Measurements from ENCODE around the gene PSMC5.

The PSMC5 gene

DNA sequence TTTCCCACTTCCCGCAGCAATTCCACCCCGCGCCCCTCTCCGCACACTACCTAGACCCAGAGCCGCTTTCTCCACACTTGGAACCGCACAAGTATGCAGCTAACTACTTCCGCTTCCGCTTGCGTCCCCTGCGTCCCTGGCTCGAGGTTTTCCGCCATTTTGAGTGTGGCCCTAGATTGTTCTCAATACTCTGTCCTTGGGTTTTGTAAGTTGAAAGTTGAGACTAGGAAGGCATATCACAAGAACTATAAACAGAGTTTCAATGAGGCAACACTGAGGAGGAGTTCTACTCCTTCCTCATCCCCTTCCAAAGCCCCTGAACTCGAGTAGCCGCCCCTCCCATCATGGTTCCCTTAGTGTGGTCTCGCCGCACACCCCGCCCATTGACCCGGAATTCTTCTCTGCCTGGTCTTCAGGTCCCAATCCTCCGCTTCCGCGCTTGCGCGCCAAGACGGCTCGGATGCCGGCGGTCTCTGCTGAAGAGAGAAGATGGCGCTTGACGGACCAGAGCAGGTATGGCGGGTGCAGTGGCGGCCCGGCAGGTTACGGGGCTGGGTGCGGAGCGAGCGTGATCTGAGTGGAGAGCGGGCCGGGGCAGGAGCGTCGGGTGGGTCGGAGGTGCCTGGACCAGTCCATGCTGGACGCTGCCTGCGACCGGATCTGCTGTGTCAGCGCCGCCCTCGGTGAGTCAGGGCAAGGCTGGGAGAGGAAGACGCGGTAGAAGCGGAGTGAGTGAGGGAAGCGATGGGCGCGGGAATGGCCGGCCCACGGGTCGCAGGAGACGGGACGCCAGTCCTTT, at the start of gene PSMC5, which contains the start of gene FTSJ3:
Gene PSMC5, plus strand, starts transcription at position 430 of the 799 bp plus-strand sequence. Its CDS starts 60 bp downstream, at position 490.
Gene FTSJ3, minus strand, starts transcription at position 662 of the 799 bp plus-strand sequence. CDS start 761 bp downstream, outside the sequence.
- TF ChIP-seq, protein P1, sequence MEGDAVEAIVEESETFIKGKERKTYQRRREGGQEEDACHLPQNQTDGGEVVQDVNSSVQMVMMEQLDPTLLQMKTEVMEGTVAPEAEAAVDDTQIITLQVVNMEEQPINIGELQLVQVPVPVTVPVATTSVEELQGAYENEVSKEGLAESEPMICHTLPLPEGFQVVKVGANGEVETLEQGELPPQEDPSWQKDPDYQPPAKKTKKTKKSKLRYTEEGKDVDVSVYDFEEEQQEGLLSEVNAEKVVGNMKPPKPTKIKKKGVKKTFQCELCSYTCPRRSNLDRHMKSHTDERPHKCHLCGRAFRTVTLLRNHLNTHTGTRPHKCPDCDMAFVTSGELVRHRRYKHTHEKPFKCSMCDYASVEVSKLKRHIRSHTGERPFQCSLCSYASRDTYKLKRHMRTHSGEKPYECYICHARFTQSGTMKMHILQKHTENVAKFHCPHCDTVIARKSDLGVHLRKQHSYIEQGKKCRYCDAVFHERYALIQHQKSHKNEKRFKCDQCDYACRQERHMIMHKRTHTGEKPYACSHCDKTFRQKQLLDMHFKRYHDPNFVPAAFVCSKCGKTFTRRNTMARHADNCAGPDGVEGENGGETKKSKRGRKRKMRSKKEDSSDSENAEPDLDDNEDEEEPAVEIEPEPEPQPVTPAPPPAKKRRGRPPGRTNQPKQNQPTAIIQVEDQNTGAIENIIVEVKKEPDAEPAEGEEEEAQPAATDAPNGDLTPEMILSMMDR (IDR thresholded peaks at IDR 0.05; ENCODE audit: low read depth, low read length) = peak; percentile 58
- peak; percentile 77 for DNase-seq (ENCODE audit: extremely low read depth, low read depth)

DNA sequence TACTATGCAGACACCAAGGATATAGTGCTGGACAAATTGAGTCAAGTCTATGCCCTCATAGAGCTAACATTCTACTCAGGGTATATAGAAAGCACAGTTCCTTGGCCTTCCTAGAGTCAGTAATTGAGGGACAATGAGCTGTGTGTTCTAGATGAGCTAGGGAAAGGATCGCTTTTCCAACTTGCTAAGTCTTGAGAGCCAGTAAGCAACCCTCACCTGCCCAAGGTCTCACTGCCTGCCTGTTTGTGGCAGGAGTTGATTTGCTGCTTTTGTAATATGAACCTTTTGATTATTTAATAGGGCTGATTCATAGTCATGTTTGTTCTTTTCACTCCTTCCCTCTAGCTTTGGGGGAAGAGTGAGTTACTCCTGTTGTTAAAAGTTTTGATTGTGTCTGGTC, 46.7 kb upstream of the PSMC5 start:
- TF ChIP-seq, protein P1 (IDR thresholded peaks at IDR 0.05; ENCODE audit: low read depth, low read length) = no peak
- DNase-seq (ENCODE audit: extremely low read depth, low read depth) = no peak

DNA sequence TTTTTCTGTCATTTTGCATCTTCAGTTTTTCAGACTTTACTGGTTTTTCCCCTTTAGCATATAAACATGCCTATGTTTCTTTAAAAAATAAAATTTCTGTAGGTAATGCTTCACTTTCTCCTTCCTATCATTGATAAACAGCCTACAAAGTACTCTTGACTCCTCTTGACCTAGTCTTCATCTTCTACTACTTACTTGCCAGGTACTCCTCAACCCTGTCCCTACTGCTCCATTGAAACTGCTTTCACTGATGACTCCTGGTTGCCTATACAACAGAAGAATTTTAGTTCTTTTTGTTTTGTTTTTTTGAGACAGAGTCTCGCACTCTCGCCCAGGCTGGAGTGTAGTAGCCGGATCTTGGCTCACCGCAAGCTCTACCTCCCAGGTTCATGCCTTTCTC, 46.3 kb upstream of the PSMC5 start:
- TF ChIP-seq, protein P1 (IDR thresholded peaks at IDR 0.05; ENCODE audit: low read depth, low read length) = no peak
- no peak for DNase-seq (ENCODE audit: extremely low read depth, low read depth)

DNA sequence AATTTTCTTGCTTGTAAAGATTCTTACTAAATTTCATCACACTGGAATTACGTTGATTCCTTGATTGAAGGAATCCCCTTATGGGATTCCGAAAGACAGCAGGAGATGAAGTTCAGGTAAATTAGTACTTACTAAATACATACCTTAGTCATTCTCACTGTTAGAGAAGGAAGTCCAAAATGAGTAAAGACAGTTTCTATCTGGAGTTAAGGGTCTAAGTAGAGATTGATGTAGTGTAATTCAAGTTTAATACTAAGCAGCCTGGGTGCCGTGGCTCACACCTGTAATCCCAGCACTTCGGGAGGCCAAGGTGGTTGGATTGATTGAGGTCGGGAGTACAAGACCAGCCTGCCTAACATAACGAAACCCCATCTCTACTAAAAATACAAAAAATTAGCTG, 43.7 kb upstream of the PSMC5 start:
- DNase-seq (ENCODE audit: extremely low read depth, low read depth) = no peak
- TF ChIP-seq, protein P1 (IDR thresholded peaks at IDR 0.05; ENCODE audit: low read depth, low read length) = no peak

DNA sequence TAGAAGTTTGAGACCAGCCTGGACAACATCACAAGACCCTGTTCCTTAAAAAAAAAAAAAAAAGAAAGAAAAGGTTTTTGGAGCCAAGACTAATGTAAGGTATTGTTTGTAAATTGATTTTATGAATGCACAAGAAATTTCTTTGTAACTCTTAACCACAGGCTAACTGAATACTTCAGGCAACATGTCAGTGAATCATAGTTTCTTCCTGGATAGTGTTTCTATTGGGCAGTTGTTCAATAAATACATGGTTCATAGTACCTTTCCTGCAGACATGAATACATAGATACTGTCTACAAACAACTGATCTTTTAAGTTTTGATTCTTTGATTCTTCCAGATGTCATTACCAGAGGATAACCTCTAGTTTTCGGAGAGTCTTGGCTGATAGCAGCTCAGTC, 41.7 kb upstream of the PSMC5 start:
- DNase-seq (ENCODE audit: extremely low read depth, low read depth) = no peak
- TF ChIP-seq, protein P1 (IDR thresholded peaks at IDR 0.05; ENCODE audit: low read depth, low read length) = no peak

DNA sequence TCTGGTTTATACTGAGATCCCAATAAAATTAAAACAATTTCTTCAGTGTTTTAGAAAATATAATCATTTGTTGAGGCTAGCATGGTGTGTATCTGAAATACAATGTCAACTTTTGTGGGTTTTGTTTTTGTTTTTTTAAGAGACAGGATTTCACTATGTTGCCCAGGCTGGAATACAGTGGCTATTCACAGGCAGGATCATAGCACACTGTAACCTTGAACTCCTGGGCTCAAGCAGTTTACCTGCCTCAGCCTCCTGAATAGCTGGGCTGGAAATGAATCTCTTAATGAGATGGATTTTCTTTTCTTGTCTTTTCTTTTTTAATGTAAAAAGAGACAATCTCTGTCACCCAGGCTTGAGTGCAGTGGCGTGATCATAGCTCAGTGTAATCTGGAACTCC, 41.1 kb upstream of the PSMC5 start:
- TF ChIP-seq, protein P1 (IDR thresholded peaks at IDR 0.05; ENCODE audit: low read depth, low read length) = no peak
- no peak for DNase-seq (ENCODE audit: extremely low read depth, low read depth)

DNA sequence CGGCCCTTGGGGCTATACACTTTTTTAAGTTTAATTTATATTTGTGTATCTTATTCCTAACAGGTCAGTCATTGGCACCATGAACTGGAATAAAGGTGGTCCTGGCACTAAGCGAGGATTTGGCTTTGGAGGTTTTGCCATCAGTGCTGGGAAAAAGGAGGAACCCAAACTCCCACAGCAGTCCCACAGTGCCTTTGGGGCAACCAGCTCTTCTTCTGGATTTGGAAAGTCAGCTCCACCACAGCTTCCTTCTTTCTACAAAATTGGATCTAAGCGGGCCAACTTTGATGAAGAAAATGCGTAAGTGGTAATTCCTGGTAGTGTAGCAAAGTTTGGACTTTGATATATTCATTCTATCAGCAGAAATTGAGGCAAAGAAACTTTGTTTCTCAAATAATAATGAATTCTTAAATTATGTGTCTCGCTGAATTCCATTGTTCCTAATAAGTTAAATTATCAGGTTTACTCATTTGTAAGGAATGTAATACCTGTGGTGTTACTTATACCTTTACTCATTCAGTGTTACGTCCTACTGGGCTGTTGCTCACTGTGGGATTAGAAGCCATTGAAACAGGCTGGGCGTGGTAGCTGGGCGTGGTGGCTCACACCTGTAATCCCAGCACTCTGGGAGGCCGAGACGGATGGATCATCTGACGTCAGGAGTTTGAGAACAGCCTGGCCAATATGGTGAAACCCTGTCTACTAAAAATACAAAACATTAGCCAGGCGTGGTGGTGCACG, 40.1 kb upstream of the PSMC5 start:
- no peak for DNase-seq (ENCODE audit: extremely low read depth, low read depth)
- TF ChIP-seq, protein P1 (IDR thresholded peaks at IDR 0.05; ENCODE audit: low read depth, low read length) = no peak

All from AG09319 (cell line).